Neural cell (in vitro differentiated cells): ENCODE measurements around the gene RSAD1.

Experiments used
- CTCF ChIP-seq: fragments of 450-650 bp; IDR thresholded peaks from 2 replicates; pipeline ENCODE4 v1.5.1; 2014; ENCODE audit warnings: antibody characterized with exemption, mild to moderate bottlenecking, moderate library complexity; ENCODE audit not compliant: poor library complexity, severe bottlenecking
- EP300 ChIP-seq: fragments of 450-650 bp; conservative IDR thresholded peaks from 2 replicates; pipeline ENCODE4 v1.6.1; 2014; ENCODE audit warnings: antibody characterized with exemption, mild to moderate bottlenecking, moderate library complexity; ENCODE audit not compliant: poor library complexity, severe bottlenecking
- POLR2AphosphoS5 ChIP-seq: IDR thresholded peaks from 2 replicates; pipeline ENCODE4 v1.6.1; 2012
- REST ChIP-seq: IDR thresholded peaks from 2 replicates; pipeline ENCODE4 v1.6.1; 2012; ENCODE audit warnings: borderline replicate concordance
- SMC3 ChIP-seq: fragments of 450-650 bp; conservative IDR thresholded peaks from 2 replicates; pipeline ENCODE4 v1.6.1; 2014; ENCODE audit warnings: antibody characterized with exemption, mild to moderate bottlenecking, moderate library complexity; ENCODE audit not compliant: poor library complexity

GRCh38 chr17:50429793-50430192 is 48.9 kb upstream of the RSAD1 start:
- no peak for TF ChIP-seq EP300
- TF ChIP-seq CTCF: no peak
- no peak for TF ChIP-seq POLR2AphosphoS5
- no peak for TF ChIP-seq SMC3
- TF ChIP-seq REST: no peak
